Kidney epithelial cell (primary cell): ENCODE measurements around the gene REN. TPM values are rescaled to one million over a fixed set of nuclear protein-coding genes. Genes with fewer than 3 reads are reported as not detected.

Experiments used
- DNase-seq: peaks from one replicate; pipeline ENCODE4 v3.0.0-alpha.2; 2010; ENCODE audit warnings: low read depth
- H3K27me3 ChIP-seq: 2 replicates; pipeline ENCODE4 v1.6.0; 2011; ENCODE audit warnings: low read length; ENCODE audit not compliant: control insufficient read depth, insufficient read depth
- H3K36me3 ChIP-seq: 2 replicates; pipeline ENCODE4 v1.5.1; 2011; ENCODE audit warnings: low read length; ENCODE audit not compliant: control insufficient read depth, insufficient read depth
- H3K4me3 ChIP-seq: 2 replicates; pipeline ENCODE4 v1.5.1; 2011; ENCODE audit warnings: low read depth, mild to moderate bottlenecking, control low read depth, low read length
- total RNA-seq: library from RNA; depleted of rRNA; stranded (reverse); fragments of >200 nt; gene quantifications from 2 replicates; pipeline ENCODE4 v1.2.3, GENCODE V29; 2015
- TF ChIP-seq, protein P1 (sequence below): IDR thresholded peaks from 2 replicates; pipeline ENCODE4 v1.5.1; 2011; ENCODE audit warnings: mild to moderate bottlenecking, moderate library complexity, low read length, control low read depth, inconsistent platforms; ENCODE audit not compliant: insufficient read depth, poor library complexity, severe bottlenecking

The REN gene
- total RNA-seq: 5.2 and 9.1 TPM in 2 replicates

DNA sequence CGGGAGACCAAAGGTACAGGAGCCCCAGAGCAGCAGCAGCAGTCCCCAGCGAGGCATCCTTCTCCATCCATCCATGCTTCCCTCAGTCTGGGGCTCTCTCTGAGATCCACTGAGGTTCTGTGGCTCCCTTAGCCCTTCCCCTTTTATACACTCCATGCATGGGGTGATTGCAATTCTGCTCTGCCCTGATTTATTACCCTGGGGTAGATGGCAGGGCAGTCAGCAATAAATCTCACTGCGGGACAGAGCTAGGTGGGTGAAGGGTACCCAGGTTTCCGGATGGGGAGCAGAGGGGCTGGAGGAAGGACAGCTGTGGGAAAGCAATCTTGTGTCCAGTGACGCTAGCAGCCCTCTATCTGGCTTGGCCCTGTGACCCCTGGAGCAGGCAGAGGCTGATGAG is at the start of gene REN:
Gene REN (minus strand): TSS at position 119 of the 400 bp plus-strand sequence. CDS start 44 bp downstream, at position 75.
- Histone ChIP-seq H3K4me3 (no peak within 1 kb of the TSS), H3K36me3 (no peaks in the 10 kb centered on the region), H3K27me3 (no peaks in the 10 kb centered on the region)
- TF ChIP-seq, protein P1, sequence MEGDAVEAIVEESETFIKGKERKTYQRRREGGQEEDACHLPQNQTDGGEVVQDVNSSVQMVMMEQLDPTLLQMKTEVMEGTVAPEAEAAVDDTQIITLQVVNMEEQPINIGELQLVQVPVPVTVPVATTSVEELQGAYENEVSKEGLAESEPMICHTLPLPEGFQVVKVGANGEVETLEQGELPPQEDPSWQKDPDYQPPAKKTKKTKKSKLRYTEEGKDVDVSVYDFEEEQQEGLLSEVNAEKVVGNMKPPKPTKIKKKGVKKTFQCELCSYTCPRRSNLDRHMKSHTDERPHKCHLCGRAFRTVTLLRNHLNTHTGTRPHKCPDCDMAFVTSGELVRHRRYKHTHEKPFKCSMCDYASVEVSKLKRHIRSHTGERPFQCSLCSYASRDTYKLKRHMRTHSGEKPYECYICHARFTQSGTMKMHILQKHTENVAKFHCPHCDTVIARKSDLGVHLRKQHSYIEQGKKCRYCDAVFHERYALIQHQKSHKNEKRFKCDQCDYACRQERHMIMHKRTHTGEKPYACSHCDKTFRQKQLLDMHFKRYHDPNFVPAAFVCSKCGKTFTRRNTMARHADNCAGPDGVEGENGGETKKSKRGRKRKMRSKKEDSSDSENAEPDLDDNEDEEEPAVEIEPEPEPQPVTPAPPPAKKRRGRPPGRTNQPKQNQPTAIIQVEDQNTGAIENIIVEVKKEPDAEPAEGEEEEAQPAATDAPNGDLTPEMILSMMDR: no peak
- no peak for DNase-seq

DNA sequence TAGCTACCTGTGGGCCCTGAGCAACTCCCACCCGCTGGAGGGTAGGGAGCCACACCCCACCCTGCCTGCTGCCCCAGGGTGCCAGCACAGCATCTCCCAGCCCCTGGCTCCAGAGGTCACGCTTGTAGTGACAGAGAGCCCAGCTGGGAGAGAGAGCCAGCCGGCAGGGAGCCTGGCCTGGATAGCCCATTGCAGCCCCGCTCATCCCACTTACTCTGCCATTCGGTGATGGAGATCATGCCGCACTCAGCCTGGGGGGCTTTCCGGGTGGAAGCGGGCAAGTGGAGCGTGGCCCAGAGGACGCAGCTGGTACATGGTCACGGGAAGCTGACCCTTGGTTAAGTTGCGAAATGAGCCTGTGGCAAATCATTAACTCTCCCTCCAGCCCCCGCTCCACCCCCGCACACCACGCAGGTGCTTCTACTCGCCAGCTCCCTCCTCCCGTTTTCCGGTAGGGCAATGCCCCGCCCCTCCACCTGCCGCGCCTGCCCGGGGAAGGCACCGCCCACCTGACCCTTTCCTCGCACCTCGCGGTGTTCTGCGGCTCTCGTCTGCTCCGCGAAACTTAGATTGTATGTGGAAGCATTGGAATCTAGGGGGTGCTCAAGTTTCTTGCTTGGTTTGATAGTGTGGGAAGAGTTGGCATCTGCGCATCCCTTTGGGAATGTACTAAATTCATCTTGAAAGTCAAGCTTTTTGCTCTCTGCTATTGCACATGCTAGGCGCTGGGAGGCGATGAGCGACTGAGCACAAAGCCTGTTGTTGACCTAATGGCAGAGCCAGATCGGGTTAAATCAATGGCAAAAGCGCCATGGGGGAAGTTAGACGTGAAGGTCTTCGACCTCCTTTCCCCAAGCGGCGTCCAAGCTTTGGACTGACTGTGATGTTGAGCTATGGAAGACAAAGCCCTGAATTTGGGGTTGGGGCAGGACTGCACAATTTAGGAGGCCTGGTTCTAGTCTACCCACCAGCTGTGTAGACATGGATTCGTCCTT is 47.8 kb upstream of the REN start, which contains the start of gene GOLT1A:
Gene GOLT1A (minus strand): TSS at position 321 of the 995 bp plus-strand sequence. CDS start 82 bp downstream, at position 239.
- no peaks in the 10 kb centered on the region for H3K27me3 ChIP-seq
- peak; percentile 81 for DNase-seq
- TF ChIP-seq, protein P1: peak; percentile 66
- peak within 1 kb of the TSS; percentile 24 for H3K4me3 ChIP-seq
- H3K36me3 ChIP-seq: no peaks in the 10 kb centered on the region

DNA sequence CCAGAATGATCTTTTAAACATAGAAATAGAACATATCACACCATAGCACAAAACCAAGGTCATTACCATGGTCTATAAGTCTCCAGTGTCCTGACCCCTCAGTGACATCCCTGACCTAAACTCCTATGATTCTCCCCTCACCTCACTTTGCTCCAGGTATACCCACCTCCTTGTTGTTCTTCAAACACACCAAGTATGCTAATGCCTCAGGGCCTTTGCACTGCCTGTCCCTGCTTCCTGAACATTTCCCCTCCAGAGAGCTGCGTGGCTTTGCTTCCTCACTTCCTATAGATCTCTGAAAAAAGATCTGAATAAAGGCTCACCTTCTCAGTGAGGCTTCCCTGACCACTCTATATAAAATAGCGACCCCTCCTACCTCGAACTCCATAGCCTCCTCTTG is 46.6 kb upstream of the REN start:
- H3K4me3 ChIP-seq: no peak overlapping the region
- no peak for DNase-seq

DNA sequence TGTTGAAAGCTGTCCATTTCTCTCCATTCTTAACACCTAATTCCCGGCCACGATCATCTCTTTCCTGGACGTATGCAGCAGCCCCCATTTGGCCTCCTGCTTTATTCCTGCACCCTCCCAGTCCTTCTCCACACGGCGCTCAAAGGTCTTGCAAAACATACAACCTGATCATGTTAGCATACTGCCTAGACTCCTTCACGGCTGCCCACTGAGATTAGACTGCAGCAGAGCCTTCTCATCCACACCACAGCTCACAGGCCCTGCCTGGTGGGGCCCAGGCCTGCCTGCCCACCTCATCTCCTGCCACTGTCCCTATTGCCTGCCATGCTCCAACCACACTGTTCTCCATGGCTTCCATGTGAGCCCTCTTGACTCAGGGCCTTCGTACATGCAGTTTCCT is 44.9 kb upstream of the REN start:
- Histone ChIP-seq H3K36me3 (no peaks in the 10 kb centered on the region), H3K27me3 (no peaks in the 10 kb centered on the region), H3K4me3 (no peak overlapping the region)
- TF ChIP-seq, protein P1: no peak
- no peak for DNase-seq

More for the DNA sequence above, 46.6 kb upstream of the REN start:
- TF ChIP-seq, protein P1: no peak
- Histone ChIP-seq H3K36me3 (no peaks in the 10 kb centered on the region), H3K27me3 (no peaks in the 10 kb centered on the region)

DNA sequence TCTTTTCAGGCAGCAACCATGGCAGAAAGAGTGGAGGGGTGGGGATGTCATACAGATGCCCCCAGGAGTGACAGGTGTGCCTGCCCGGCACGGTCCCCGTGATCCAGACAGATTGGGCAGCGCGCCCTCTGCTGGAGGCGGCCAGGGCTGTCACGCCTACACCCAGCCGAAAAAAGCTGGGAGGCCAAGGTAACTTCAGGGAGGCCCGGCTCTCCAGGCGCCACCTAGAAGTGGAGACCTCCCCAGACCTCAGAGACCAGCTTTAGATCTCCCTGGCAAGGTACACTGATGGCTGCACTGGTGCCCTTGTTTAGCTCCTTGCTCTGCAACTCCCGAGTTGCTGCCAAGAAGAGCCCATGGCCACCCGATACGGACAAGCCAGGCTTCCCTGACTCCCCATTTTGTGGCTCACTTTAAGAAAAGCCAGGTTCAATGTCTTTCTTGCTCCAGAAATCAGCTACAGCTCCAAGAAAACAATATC is 41.0 kb upstream of the REN start:
- TF ChIP-seq, protein P1: peak; percentile 99
- no peak for DNase-seq
- Histone ChIP-seq H3K4me3 (no peak overlapping the region), H3K36me3 (no peaks in the 10 kb centered on the region), H3K27me3 (no peaks in the 10 kb centered on the region)
